Vagina (tissue), 2 donors: ENCODE measurements around the gene SLC2A6. TPM values are rescaled to one million over a fixed set of nuclear protein-coding genes. Genes with fewer than 3 reads are reported as not detected.

Experiments
- DNase-seq, 2 donors: peaks; one replicate each; pipeline ENCODE4 v3.0.0-alpha.2; 2017; ENCODE audit errors: extremely low spot score in 2 of 2
- H3K27ac ChIP-seq: fragments of 200-600 bp; sonication (generic); one replicate; pipeline ENCODE4 v1.5.1; 2019
- H3K27me3 ChIP-seq: fragments of 200-600 bp; sonication (generic); one replicate; pipeline ENCODE4 v1.5.1; 2019
- H3K36me3 ChIP-seq, 2 donors: fragments of 200-600 bp; sonication (generic); one replicate each; pipeline ENCODE4 v1.5.1; 2017 to 2019
- H3K4me1 ChIP-seq: fragments of 200-600 bp; sonication (generic); one replicate; pipeline ENCODE4 v1.5.1; 2019
- H3K4me3 ChIP-seq, 2 donors: fragments of 200-600 bp; sonication (generic); 1 replicate in 1 of 2; 2 replicates in 1 of 2; pipeline ENCODE4 v1.5.1; 2016 to 2019
- H3K9me3 ChIP-seq: fragments of 200-600 bp; sonication (generic); one replicate; pipeline ENCODE4 v1.5.1; 2019
- CTCF ChIP-seq, 3 experiments: fragments of 450-650 bp in 2 of 3; fragments of 200-600 bp in 1 of 3; sonication (generic) in 1 of 3; IDR thresholded peaks; one replicate each; pipeline ENCODE4 v1.5.1; 2017 to 2019; ENCODE audit warnings: antibody characterized with exemption in 3 of 3, mild to moderate bottlenecking in 2 of 3, moderate library complexity in 2 of 3
- POLR2A ChIP-seq, 2 donors: fragments of 450-650 bp; IDR thresholded peaks; one replicate each; pipeline ENCODE4 v1.6.1; 2017; ENCODE audit warnings: antibody characterized with exemption in 2 of 2, mild to moderate bottlenecking in 2 of 2, moderate library complexity in 2 of 2
- POLR2AphosphoS5 ChIP-seq, 2 donors: sonication (generic); formaldehyde crosslinking; IDR thresholded peaks; one replicate each; pipeline ENCODE4 v1.9.0; 2017; ENCODE audit warnings: antibody characterized with exemption in 2 of 2, mild to moderate bottlenecking in 2 of 2, low read depth in 1 of 2; ENCODE audit not compliant: insufficient read depth in 1 of 2
- intact Hi-C: fragments of 100-400 bp; cut with DNase I; formaldehyde crosslinking; loops from one replicate; pipeline ENCODE4 v1.15.1; 2023
- total RNA-seq: library from RNA; depleted of rRNA; stranded (reverse); fragments of >200 nt; gene quantifications from one replicate; pipeline ENCODE4 v1.2.3, GENCODE V29; 2016

The SLC2A6 gene
- total RNA-seq, 1 donor from 2014 or later = 3.7 TPM

GRCh38 chr9:133430244-133430643 is 48.7 kb downstream of the SLC2A6 start:
- TF ChIP-seq POLR2AphosphoS5 (IDR thresholded peaks at IDR 0.05; ENCODE audit: insufficient read depth in 1 of 2, low read depth in 1 of 2) (no peak), POLR2A (IDR thresholded peaks at IDR 0.05) (no peak), CTCF (IDR thresholded peaks at IDR 0.05) (no peak)
- intact Hi-C loops = no loop called here
- DNase-seq = no peak
- no peaks in the 10 kb centered on the region for H3K27me3 ChIP-seq
- H3K27ac ChIP-seq = no peak overlapping the region
- H3K9me3 ChIP-seq = no peaks in the 10 kb centered on the region
- no peaks in the 10 kb centered on the region for H3K36me3 ChIP-seq
- H3K4me1 ChIP-seq = peaks cover 8% of the 10 kb centered on the region
- H3K4me3 ChIP-seq = no peak overlapping the region

GRCh38 chr9:133429641-133430161 is 49.2 kb downstream of the SLC2A6 start:
- no peaks in the 10 kb centered on the region for H3K27me3 ChIP-seq
- H3K36me3 ChIP-seq = no peaks in the 10 kb centered on the region
- peaks cover 8% of the 10 kb centered on the region for H3K4me1 ChIP-seq
- no peaks in the 10 kb centered on the region for H3K9me3 ChIP-seq
- TF ChIP-seq POLR2A (IDR thresholded peaks at IDR 0.05) = no peak
- no peak for TF ChIP-seq CTCF (IDR thresholded peaks at IDR 0.05)
- TF ChIP-seq POLR2AphosphoS5 (IDR thresholded peaks at IDR 0.05; ENCODE audit: insufficient read depth in 1 of 2, low read depth in 1 of 2) = no peak
- no peak overlapping the region for H3K27ac ChIP-seq
- no peak for DNase-seq
- intact Hi-C loops = no loop called here
- no peak overlapping the region for H3K4me3 ChIP-seq

- intact Hi-C loops = no loop called here
Measured at GRCh38 chr9:133429214-133429613, 49.7 kb downstream of the SLC2A6 start.

GRCh38 chr9:133428617-133429101 is 50.2 kb downstream of the SLC2A6 start:
- H3K27me3 ChIP-seq = no peaks in the 10 kb centered on the region
- H3K9me3 ChIP-seq = no peaks in the 10 kb centered on the region
- H3K36me3 ChIP-seq = no peaks in the 10 kb centered on the region
- TF ChIP-seq CTCF (IDR thresholded peaks at IDR 0.05) (no peak), POLR2A (IDR thresholded peaks at IDR 0.05) (no peak), POLR2AphosphoS5 (IDR thresholded peaks at IDR 0.05; ENCODE audit: insufficient read depth in 1 of 2, low read depth in 1 of 2) (no peak)
- H3K4me3 ChIP-seq = peak overlapping the region; percentile 25 to 40
- H3K27ac ChIP-seq = no peak overlapping the region
- peaks cover 8% of the 10 kb centered on the region for H3K4me1 ChIP-seq
- intact Hi-C loops = no loop called here
- DNase-seq = no peak

More at GRCh38 chr9:133429214-133429613, 49.7 kb downstream of the SLC2A6 start:
- Histone ChIP-seq H3K36me3 (no peaks in the 10 kb centered on the region), H3K9me3 (no peaks in the 10 kb centered on the region), H3K4me1 (peaks cover 8% of the 10 kb centered on the region), H3K27ac (no peak overlapping the region), H3K4me3 (peak overlapping the region; percentile 25 to 40), H3K27me3 (no peaks in the 10 kb centered on the region)
- TF ChIP-seq POLR2A (IDR thresholded peaks at IDR 0.05) (no peak), POLR2AphosphoS5 (IDR thresholded peaks at IDR 0.05; ENCODE audit: insufficient read depth in 1 of 2, low read depth in 1 of 2) (no peak), CTCF (IDR thresholded peaks at IDR 0.05) (no peak)
- no peak for DNase-seq

GRCh38 chr9:133427658-133428348 is 51.1 kb downstream of the SLC2A6 start:
- intact Hi-C loops = no loop called here
- H3K4me3 ChIP-seq = peak overlapping the region in 1 of 2 donors; percentile 40
- H3K27ac ChIP-seq = no peak overlapping the region
- H3K4me1 ChIP-seq = peaks cover 8% of the 10 kb centered on the region
- no peak for TF ChIP-seq CTCF (IDR thresholded peaks at IDR 0.05)
- no peak for TF ChIP-seq POLR2A (IDR thresholded peaks at IDR 0.05)
- no peak for TF ChIP-seq POLR2AphosphoS5 (IDR thresholded peaks at IDR 0.05; ENCODE audit: insufficient read depth in 1 of 2, low read depth in 1 of 2)
- no peaks in the 10 kb centered on the region for H3K36me3 ChIP-seq
- DNase-seq = no peak
- H3K27me3 ChIP-seq = no peaks in the 10 kb centered on the region
- no peaks in the 10 kb centered on the region for H3K9me3 ChIP-seq
